Umbilical cord (tissue), 2 donors: ENCODE measurements around the gene MRPL38. TPM values are rescaled to one million over a fixed set of nuclear protein-coding genes. Genes with fewer than 3 reads are reported as not detected.
"Not testable (repeated sequence)": the region's sequence is repeated elsewhere in the genome, so short reads cannot be mapped to it uniquely, and the experiment has no call there.

Experiments used
- DNase-seq: peaks from one replicate; pipeline ENCODE4 v3.0.0-alpha.2; 2015; ENCODE audit warnings: low spot score
- total RNA-seq: library from RNA; depleted of rRNA; stranded (reverse); fragments of >200 nt; gene quantifications from one replicate; pipeline ENCODE4 v1.2.3, GENCODE V29; 2014; ENCODE audit warnings: low replicate concordance; ENCODE audit not compliant: insufficient read depth

MRPL38 gene
- total RNA-seq, 1 donor from 2014 or later: 34.2 TPM

DNA sequence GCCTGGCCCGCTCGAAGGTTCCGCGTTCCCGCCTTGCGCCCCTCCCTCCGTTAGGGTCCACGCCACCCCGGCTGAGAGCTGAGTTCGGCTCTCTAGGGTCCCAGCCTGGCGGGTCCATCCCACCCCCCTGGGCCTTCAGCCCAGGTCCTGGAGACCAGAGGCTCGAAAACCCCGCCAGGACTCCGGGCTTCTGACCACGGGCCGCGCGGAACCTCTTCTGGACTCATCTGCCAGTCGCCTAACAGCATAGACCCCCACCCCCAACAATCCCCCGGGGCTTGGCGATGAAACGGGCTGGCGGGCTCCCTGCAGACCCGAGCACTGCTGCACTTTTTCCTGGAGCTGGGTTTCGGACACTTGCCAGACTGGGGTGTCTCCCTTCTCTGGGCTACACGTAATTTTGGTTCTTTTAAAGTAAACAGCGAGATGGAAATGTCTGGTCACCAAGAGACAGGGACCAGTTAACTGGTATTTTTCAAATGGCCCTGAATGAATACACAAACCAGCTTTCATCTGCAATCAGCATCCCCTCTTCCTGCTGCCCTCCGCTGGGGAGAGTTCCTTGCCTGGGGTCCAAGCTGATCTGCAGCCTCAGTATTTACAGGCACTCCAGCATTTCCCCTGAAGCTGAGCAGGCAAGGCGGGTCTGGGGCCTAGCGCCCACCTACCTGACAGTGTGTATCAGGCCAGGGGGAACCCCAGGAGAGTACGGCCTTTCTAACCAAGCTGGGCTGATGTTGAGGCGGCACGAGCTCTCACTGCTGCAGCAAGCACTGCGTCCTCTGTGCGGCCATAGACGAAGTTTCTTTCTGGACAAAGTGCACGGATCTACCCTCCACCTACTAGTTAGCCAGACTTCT is 7.3 kb downstream of the MRPL38 start:
- no peak for DNase-seq

- DNase-seq: peak; percentile 83
These were observed 8.1 kb downstream of the MRPL38 start, which contains the start of gene TRIM65 for GRCh38 chr17:75896415-75897159. Gene TRIM65 (minus strand): TSS chr17:75896951. CDS start chr17:75896937, 14 bp downstream.

DNA sequence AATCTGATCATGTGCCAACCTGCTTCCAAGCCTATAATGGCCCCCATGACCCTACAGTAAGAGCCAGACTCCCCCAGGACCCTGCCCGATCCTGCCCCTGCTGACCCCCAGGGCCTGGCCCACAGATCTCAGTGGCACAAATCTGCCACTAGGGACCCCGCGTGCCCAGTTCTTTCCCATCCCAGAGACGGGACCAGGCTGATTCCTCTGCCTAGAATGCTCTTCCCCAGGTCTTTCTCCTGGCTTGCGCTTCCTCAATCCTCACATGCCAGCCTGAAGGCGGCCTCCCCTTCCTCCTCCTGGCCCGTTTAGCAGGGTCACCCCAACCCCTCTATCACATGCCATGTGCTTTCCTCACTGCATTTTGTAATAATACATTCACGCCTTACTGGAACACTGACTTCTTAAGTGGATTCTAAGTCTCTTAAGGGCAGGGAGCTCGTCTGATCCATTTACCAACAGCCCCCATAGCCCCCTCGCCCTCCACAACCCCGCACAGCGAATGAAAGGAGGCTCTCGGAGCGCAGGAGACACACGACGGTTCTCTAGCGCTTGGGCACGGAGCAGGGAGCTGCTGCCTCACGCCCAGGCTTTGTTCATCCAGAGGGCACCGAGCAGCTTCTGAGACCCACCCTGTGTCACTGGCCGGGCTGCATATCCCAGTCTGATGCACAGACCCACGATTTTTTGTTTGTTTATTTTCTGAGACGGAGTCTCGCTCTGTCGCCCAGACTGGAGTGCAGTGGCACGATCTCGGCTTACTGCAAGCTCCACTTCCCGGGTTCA is 9.1 kb downstream of the MRPL38 start:
- DNase-seq: no peak

DNA sequence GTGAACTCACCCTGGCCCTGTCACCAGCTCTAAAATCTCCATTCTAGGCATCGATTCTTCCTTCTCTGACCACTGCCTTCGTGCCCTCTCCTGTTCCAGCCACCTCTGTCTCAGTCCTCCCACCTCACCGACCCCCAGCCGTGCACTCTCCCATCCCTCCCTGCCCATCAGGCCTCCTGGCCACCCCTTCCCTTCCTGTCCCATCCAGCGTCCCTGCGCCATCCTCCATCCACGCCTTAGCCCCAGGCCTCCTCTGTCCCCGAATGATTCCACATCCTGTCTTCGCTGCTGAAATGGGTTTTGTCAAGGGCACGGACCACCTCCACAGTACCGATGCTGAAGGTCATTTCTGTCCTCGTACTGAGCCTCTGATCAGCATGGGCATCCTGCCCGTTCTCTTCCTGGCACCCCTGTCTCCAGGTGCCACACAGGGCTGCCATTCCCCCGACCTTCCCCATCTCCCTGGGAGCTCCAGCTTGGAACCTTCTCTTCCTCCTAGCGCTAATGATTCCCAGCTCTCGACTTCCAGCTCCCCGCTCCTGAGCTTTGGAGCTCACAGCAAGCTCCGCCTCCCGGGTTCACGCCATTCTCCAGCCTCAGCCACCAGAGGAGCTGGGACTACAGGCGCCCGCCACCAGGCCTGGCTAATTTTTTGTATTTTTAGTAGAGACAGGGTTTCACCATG is 10.5 kb downstream of the MRPL38 start:
- DNase-seq: no peak

- DNase-seq: no peak
These were observed 11.2 kb downstream of the MRPL38 start for GRCh38 chr17:75893305-75894048.

- DNase-seq: no peak
These were observed 12.0 kb downstream of the MRPL38 start for GRCh38 chr17:75892556-75893224.

DNA sequence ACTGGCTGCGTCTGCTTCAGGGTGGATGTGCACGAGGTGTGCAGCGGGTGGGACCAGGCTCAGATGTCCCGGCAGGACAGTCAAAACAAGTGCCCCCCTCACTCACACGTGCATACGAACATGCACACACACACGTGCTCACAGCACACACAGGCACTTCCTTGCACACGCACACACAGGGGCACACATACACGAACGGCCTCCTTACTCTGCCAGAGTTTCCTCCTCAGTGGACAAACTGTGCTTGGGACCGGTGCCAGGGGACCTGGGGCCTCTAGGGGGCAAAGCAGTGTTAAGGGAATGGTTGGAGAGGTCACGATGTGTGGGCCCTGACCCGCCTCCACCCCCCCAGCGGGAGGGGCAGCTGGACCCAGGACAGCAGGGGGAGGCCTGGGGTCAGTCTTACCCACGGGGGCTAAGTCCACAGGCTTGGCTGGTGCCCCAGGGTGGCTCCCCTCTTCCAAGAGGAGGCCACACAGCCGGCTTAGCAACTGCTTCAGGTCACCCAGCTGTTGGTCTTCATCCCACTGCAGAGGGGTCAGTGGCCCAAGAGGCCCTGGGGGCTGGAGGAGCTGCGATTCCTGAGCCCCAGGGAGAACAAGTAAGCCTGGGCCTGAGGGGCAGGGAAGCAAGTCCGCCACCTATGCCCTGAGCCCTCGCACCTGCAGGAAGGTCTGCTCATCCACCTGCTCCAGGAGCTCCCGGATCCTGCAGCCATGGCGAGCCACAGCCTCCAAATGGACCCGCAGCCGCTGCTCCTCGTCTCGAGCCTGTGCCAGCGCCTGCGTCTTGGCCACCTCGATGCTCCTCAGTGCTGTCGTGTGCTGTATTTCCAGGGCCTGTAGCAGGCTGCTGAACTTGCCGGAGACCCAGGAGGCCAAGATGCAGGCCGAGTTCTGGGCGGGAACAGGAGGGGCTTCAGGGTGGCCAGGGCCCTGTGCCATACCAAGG is 12.8 kb downstream of the MRPL38 start:
- no peak for DNase-seq

DNA sequence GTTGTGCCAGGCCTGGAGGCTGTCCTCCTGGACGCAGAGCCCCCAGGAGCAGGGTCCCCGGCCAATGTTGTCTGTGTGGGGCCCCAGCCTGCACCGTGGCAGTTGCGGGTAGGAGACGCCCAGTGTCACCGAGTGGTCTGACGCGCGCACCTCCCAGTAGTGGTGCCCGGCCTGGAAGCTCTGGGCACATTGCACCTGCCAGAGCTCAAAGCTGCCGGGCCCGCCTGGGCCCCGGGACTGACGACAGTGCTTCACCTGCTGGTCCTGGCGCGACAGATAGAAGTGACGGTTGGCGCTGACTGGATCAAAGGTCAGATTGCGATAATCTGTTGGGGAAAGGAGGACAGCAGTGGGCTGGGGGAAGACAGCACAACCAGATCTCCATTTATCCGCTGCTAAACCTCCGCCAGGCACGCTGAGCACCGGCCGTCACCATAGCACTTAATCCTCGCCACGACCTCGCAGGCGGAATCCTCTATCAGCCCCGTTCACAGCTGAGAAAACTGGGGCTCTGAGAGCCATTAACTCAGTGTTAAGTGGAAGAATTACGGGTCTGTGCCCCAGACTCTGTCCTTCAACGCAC is 13.6 kb downstream of the MRPL38 start:
- no peak for DNase-seq

DNA sequence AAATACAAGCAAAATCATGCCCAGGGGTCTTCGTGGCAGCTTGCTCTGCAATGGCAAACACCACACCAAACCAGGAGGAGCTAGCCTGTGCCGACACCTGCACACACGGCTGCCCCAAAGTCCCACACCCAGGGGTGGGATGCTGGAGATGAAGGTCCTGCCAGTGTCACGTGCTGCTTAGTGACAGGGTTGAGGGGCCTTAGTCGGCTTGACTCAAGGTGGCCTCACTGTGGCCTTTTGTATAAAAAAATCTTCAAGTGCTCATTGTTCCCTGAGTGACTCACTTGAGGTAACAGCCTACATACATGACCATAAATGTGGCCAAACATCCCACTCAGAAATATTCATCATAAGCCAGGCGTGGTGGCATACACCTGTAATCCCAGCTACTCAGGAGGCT is 15.2 kb downstream of the MRPL38 start:
- DNase-seq: no peak

DNA sequence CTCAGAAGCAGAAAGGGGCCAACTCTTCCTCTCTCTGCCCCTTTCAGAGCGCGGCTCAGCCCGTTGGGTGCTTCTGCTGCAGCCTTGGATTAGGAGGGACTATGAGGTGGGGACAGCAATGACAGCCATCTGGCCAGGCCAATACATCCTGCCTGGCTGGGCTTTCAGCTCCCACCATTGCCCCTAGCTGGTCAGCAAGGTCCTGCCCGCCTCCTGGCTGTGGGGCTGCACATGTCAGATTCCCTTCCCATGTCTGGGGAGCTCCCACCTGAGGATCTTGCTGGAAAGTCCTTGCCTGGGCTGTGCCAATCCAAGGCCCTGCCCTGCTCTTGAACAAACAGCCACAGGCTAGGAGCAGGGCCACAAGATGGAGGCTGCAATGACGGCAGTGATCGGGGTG is 16.2 kb downstream of the MRPL38 start:
- DNase-seq: no peak

DNA sequence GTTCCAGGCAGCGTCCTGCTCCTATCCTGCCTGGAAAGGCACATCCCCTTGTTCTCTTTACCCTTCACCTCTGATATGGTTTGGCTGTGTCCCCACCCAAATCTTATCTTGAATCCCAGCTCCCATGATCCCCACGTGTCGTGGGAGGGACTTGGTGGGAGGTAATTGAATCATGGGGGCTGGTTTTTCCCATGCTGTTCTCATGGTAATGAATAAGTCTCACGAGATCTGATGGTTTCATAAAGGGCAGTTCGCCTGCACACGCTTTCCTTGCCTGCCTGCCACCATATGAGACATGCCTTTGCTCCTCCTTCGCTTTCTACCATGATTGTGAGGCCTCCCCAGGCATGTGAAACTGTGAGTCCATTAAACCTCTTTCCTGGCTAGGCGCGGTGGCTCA is 18.8 kb downstream of the MRPL38 start:
- DNase-seq: not testable (repeated sequence)

DNA sequence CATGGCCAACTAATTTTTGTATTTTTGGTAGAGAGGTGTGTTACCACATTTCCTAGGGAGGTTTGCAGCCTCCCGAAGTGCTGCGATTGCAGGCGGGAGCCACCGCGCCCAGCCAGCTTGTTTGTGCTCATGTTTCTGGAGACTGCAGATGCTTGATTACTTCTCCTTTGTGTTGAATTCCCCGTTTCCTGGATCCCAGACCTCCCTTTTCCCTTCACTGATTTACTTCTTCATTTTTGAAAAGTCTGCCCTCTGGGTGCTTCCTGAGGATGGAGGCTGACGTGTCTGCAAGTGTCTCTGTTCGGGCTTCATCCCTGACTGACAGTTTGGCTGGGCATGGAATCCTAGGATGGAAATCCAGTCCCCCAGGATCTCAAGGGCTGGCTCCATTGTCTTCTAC is 19.3 kb downstream of the MRPL38 start:
- DNase-seq: no peak

DNA sequence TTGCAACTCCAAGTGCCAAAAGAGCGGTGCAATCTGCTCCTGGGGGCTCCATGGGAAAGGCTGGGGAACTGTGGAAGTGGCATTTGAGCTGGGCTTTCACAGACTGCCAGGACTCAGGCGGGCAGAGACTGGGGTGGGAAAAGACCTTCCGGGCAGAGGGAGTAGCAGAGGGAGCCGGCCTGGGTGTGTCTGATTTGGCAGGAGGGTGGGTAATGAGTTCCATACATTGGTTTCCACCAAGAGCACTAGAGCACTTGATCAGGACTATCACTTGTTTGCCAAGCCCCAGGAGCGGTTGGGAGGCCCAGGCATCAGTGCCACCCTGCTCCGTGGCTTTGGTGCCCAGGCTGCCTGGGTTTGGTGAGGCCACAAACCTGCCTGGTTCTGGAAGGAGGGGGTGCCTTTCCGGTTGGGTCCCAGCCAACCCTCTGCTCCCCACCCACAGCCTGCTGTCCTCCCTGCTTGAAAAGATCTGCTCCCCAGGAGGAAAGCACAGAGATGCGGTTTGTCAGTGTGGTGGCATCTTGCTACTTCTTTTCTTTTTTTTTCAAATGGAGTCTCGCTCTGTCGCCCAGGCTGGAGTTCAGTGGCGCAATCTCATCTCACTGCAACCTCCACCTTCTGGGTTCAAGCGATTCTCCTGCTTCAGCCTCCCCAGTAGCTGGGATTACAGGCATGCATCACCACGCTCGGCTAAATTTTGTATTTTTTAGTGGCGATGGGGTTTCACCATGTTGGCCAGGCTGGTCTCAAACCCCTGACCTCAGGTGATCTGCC is 22.8 kb downstream of the MRPL38 start:
- DNase-seq: no peak

- no peak for DNase-seq
These were observed 24.4 kb downstream of the MRPL38 start for GRCh38 chr17:75880266-75880665.

GRCh38 chr17:75878174-75878998 is 26.3 kb downstream of the MRPL38 start, which contains the start of gene TRIM47:
Gene TRIM47 (minus strand): TSS chr17:75878581. CDS start chr17:75878548, 33 bp downstream.
- peak; percentile 88 for DNase-seq

DNA sequence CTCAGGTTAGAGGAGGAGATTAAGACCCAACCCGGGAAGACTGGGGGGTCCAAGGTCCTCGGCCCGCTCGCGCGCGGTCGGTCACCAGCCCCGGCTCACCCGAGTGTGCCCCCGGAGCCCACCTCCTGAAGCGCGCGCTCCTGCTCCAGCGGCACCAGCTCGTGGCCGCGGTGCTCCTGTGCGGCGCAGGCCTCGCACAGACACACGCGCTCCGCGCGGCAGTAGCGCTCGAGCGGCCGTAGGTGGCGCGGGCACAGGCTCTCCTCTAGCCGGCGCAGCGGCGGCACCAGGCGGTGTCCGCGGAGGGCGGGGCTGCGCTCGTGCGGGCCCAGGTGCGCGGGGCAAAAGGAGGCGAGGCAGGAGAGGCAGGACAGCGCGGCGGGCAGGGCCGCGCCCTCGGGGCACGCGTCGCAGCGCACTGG is 26.9 kb downstream of the MRPL38 start:
- DNase-seq: peak; percentile 78
